Endodermal cell (in vitro differentiated cells): ENCODE data around the gene SRGAP1. TPM values are rescaled to one million over a fixed set of nuclear protein-coding genes. Genes with fewer than 3 reads are reported as not detected.

Experiments used
- DNase-seq: peaks from one replicate; pipeline ENCODE4 v3.0.0-alpha.2; 2017
- H3K27ac ChIP-seq: 2 replicates; pipeline ENCODE4 v1.5.1; 2013; ENCODE audit warnings: mild to moderate bottlenecking, low read depth, low read length, moderate library complexity
- H3K27me3 ChIP-seq: 2 replicates; pipeline ENCODE4 v1.6.1; 2013; ENCODE audit warnings: mild to moderate bottlenecking, low read length, moderate library complexity; ENCODE audit not compliant: insufficient read depth, control insufficient read depth, poor library complexity, severe bottlenecking
- H3K36me3 ChIP-seq: 2 replicates; pipeline ENCODE4 v1.7.0; 2013; ENCODE audit warnings: mild to moderate bottlenecking, low read length, moderate library complexity; ENCODE audit not compliant: control insufficient read depth, insufficient read depth
- H3K4me1 ChIP-seq: one replicate; pipeline ENCODE4 v1.7.0; 2013; ENCODE audit warnings: low read length; ENCODE audit not compliant: control insufficient read depth, insufficient read depth
- H3K4me3 ChIP-seq: 2 replicates; pipeline ENCODE4 v1.5.1; 2013; ENCODE audit warnings: mild to moderate bottlenecking, low read length, moderate library complexity
- H3K9ac ChIP-seq: 2 replicates; pipeline ENCODE4 v1.6.1; 2013; ENCODE audit warnings: mild to moderate bottlenecking, low read length, moderate library complexity; ENCODE audit not compliant: poor library complexity, severe bottlenecking; ENCODE audit errors: extremely low read depth
- H3K9me3 ChIP-seq: 2 replicates; pipeline ENCODE4 v1.6.1; 2013; ENCODE audit warnings: mild to moderate bottlenecking, low read length, moderate library complexity; ENCODE audit not compliant: control insufficient read depth
- H3K27ac Mint-ChIP-seq: 2 replicates; pipeline ENCODE4 v1.8.0; 2020; ENCODE audit warnings: mixed read lengths
- H3K27me3 Mint-ChIP-seq: 2 replicates; pipeline ENCODE4 v1.8.0; 2021; ENCODE audit warnings: mild to moderate bottlenecking, mixed read lengths; ENCODE audit not compliant: insufficient read depth
- H3K36me3 Mint-ChIP-seq: 2 replicates; pipeline ENCODE4 v1.8.0; 2020; ENCODE audit warnings: low read depth, mixed read lengths
- H3K4me1 Mint-ChIP-seq: 2 replicates; pipeline ENCODE4 v1.8.0; 2020; ENCODE audit warnings: mixed read lengths
- H3K4me3 Mint-ChIP-seq: 2 replicates; pipeline ENCODE4 v1.8.0; 2020; ENCODE audit warnings: mild to moderate bottlenecking, moderate library complexity, mixed read lengths
- H3K9me3 Mint-ChIP-seq: 2 replicates; pipeline ENCODE4 v1.8.0; 2020; ENCODE audit warnings: mild to moderate bottlenecking, mixed read lengths
- WGBS, 2 experiments: methylation state at CpG; one replicate each; pipeline versions ENCODE4 v1.1.5 to v1.1.7; 2013; ENCODE audit warnings: missing lambda C conversion rate in 2 of 2, mixed read lengths in 1 of 2; ENCODE audit not compliant: insufficient coverage in 1 of 2, insufficient read length in 1 of 2; 5-methylcytosine and 5-hydroxymethylcytosine counted together
- total RNA-seq, 2 donors: library from RNA; stranded (reverse); fragmentation: NEBNext Ultra II Directional in 1 of 2; extraction: Animal tissue kit (Norgen Biotek cat#: 25700) in 1 of 2; gene quantifications; 2 replicates in 1 of 2; 3 replicates in 1 of 2; pipeline ENCODE4 v1.2.1, GENCODE V29; 2021
- TF ChIP-seq, protein P1 (sequence below): fragments of 200-600 bp; sonication (generic); conservative IDR thresholded peaks from 2 replicates; pipeline ENCODE4 v1.5.0; 2021; ENCODE audit warnings: antibody characterized with exemption, mild to moderate bottlenecking

The SRGAP1 gene
- total RNA-seq, 2 donors from 2014 or later, result 10.6 to 13.4 TPM

DNA sequence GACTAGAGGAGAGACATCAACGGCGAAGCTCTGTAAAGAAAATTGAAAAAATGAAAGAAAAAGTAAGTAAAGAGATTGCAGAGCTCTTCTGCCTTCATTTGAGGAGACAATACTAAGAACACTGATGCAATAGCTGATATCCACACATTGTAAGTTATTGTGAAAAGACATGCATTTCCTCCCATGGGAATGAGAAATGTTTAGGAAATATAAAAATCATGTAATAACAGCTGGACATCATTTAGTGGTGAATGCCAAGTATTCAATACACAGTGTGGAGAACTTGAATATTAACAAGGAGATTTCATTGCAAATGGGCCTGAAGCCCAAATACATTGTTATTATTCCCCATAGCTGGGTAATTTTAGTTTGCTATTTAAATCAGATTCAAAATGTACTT, 198.4 kb downstream of the SRGAP1 start:
- Mint-ChIP-seq H3K27me3 (no peaks in the 10 kb centered on the region), H3K27ac (no peak overlapping the region), H3K9me3 (no peaks in the 10 kb centered on the region), H3K4me1 (peaks cover 11% of the 10 kb centered on the region), H3K36me3 (no peaks in the 10 kb centered on the region), H3K4me3 (no peak overlapping the region)
- Histone ChIP-seq H3K36me3 (no peaks in the 10 kb centered on the region), H3K4me3 (no peak overlapping the region), H3K9ac (no peak overlapping the region), H3K4me1 (no peaks in the 10 kb centered on the region), H3K27me3 (no peaks in the 10 kb centered on the region), H3K9me3 (no peaks in the 10 kb centered on the region), H3K27ac (no peak overlapping the region)
- 92% methylated on average over 2 of the region's 2 CpGs for WGBS, 2 experiments
- TF ChIP-seq, protein P1, sequence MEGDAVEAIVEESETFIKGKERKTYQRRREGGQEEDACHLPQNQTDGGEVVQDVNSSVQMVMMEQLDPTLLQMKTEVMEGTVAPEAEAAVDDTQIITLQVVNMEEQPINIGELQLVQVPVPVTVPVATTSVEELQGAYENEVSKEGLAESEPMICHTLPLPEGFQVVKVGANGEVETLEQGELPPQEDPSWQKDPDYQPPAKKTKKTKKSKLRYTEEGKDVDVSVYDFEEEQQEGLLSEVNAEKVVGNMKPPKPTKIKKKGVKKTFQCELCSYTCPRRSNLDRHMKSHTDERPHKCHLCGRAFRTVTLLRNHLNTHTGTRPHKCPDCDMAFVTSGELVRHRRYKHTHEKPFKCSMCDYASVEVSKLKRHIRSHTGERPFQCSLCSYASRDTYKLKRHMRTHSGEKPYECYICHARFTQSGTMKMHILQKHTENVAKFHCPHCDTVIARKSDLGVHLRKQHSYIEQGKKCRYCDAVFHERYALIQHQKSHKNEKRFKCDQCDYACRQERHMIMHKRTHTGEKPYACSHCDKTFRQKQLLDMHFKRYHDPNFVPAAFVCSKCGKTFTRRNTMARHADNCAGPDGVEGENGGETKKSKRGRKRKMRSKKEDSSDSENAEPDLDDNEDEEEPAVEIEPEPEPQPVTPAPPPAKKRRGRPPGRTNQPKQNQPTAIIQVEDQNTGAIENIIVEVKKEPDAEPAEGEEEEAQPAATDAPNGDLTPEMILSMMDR, result no peak
- DNase-seq, result no peak

DNA sequence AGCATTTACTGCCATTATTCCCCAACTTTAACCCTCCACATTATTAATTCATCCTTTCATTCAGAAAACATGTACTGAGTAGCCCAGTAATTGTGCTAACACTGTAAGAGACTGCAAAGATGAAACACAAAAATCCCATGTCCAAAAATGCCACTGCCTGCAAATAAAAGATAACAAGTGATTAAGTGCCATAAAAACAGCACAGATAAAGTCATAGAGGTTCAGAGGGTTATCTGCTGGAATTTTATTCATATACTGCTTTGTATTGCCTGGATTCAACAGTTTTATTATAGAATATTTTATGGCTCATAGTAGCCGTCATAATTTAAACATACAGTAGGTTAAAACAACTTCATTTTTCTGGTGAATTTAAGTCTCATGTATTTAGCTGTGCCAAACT, 199.7 kb downstream of the SRGAP1 start:
- Histone ChIP-seq H3K4me3 (no peak overlapping the region), H3K27ac (no peak overlapping the region), H3K9me3 (no peaks in the 10 kb centered on the region), H3K27me3 (no peaks in the 10 kb centered on the region), H3K9ac (no peak overlapping the region), H3K4me1 (no peaks in the 10 kb centered on the region), H3K36me3 (no peaks in the 10 kb centered on the region)
- Mint-ChIP-seq H3K9me3 (no peaks in the 10 kb centered on the region), H3K36me3 (peaks cover 6% of the 10 kb centered on the region), H3K27me3 (no peaks in the 10 kb centered on the region), H3K4me3 (no peak overlapping the region), H3K27ac (no peak overlapping the region), H3K4me1 (peaks cover 6% of the 10 kb centered on the region)
- no peak for DNase-seq
- TF ChIP-seq, protein P1, result no peak
- WGBS, 2 experiments, result no CpG with 5 or more reads among the region's 1 CpG

DNA sequence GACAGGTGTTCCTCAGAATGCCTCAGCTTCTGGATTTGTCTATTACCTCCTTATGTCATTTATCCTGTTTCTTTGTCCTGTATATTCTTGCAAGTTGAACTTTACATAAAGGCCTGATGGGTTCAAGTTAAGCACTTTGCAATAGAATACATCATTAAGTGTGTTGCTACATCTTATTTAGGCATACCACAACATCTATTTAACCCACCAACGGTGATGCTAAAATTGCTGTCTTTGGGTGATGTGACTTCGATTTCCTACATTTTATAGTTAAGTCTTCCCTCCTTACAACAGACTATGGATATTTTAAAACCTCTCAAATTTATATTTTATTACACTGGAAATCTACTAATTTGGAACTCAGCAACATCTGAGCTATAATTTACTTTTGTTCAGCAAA, 206.6 kb downstream of the SRGAP1 start:
- no peaks in the 10 kb centered on the region for H3K4me1 ChIP-seq
- Mint-ChIP-seq H3K27ac (no peak overlapping the region), H3K36me3 (peaks cover 18% of the 10 kb centered on the region), H3K4me3 (no peak overlapping the region), H3K9me3 (peaks cover 7% of the 10 kb centered on the region), H3K4me1 (no peaks in the 10 kb centered on the region), H3K27me3 (no peaks in the 10 kb centered on the region)
- WGBS, 2 experiments, result 73 to 79% methylated on average over 2 of the region's 2 CpGs
- no peak overlapping the region for H3K27ac ChIP-seq
- no peaks in the 10 kb centered on the region for H3K9me3 ChIP-seq
- no peaks in the 10 kb centered on the region for H3K36me3 ChIP-seq
- no peaks in the 10 kb centered on the region for H3K27me3 ChIP-seq
- no peak for DNase-seq
- H3K4me3 ChIP-seq, result no peak overlapping the region
- no peak overlapping the region for H3K9ac ChIP-seq
- TF ChIP-seq, protein P1, result no peak
